Measurements from ENCODE around the gene CADPS.

DNA sequence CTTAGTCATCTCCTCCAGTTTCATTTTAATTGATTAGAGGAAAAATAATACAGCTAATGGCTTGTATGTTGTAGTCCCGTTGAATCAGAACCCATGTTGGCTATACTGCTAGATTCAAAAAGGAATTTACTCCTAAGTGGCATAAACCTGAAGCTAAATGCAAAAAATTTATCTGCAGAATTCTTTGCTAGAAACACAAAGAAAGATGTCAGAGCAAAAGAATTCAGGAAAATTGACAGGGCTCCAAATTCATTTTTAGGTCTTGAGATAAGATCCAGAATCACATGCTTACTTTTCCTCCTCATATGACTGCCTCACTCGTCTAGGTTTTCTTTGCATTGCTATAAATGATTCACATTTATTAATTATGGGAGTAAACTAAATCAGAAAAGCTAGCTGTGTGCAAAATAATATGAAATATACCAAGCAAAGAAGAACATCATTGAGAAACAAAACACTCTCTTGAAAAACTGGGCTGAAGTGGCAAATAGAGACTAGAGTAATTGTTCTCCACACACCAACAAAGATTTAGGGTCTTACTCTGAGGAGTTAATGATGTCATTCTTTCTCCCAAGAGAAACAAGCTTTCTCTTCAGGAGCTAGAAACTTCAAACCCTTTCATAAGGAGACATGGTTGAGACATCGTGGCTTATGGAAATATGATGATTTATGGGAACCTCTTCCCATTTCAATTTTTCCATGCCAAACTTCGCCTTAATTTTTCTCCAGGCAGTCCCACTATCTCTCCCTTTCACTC lies 407.1 kb downstream of the CADPS start:
- TF ChIP-seq REST (IDR thresholded peaks at IDR 0.05; ENCODE audit: insufficient read depth in 1 of 2, low read depth in 2 of 2, low read length in 2 of 2) = no peak
- no peak for TF ChIP-seq POLR2AphosphoS5 (IDR thresholded peaks at IDR 0.05; ENCODE audit: low read depth, low read length)
- no peak for TF ChIP-seq SIN3A (IDR thresholded peaks at IDR 0.05; ENCODE audit: borderline replicate concordance, insufficient read depth, low read length)
- no peak for TF ChIP-seq TAF1 (IDR thresholded peaks at IDR 0.05; ENCODE audit: borderline replicate concordance, insufficient read depth, low read length)
- TF ChIP-seq FOXP2 (optimal IDR thresholded peaks at IDR 0.05; ENCODE audit: borderline replicate concordance, extremely low read depth, extremely low read length, insufficient read depth) = no peak

All from PFSK-1 (cell line).